H1 (cell line): ENCODE results near the gene SMARCD2. TPM values are rescaled to one million over a fixed set of nuclear protein-coding genes. Genes with fewer than 3 reads are reported as not detected.

ENCODE experiments used
- NANOG ChIP-seq: IDR thresholded peaks from 2 replicates; pipeline ENCODE4 v1.6.1; 2011; ENCODE audit warnings: low read length, low read depth, mild to moderate bottlenecking, inconsistent platforms; ENCODE audit not compliant: insufficient read depth, poor library complexity, severe bottlenecking
- polyA plus RNA-seq, 7 experiments: library from polyadenylated mRNA; depleted of rRNA in 3 of 7; stranded (reverse) in 5 of 7; unstranded in 2 of 7; fragments of >200 nt in 5 of 7; fragments of 200-250 nt in 2 of 7; gene quantifications; 1 replicate in 5 of 7; 2 replicates in 1 of 7; 4 replicates in 1 of 7; pipeline versions ENCODE4 v1.2.1 to v1.2.3, GENCODE V29; 2011 to 2013; ENCODE audit warnings: missing spikeins in 2 of 7, mixed read lengths in 2 of 7
- total RNA-seq: library from RNA; stranded (reverse); fragmentation: NEBNext Ultra II Directional; extraction: Animal tissue kit (Norgen Biotek cat#: 25700); gene quantifications from 2 replicates; pipeline ENCODE4 v1.2.1, GENCODE V29; 2021

SMARCD2 gene
- total and polyA plus RNA-seq, 2 of the 8 experiments (the other 6 are each of a cell fraction or from before 2014, with no cell fraction given), result 90.0 to 92.2 TPM

DNA sequence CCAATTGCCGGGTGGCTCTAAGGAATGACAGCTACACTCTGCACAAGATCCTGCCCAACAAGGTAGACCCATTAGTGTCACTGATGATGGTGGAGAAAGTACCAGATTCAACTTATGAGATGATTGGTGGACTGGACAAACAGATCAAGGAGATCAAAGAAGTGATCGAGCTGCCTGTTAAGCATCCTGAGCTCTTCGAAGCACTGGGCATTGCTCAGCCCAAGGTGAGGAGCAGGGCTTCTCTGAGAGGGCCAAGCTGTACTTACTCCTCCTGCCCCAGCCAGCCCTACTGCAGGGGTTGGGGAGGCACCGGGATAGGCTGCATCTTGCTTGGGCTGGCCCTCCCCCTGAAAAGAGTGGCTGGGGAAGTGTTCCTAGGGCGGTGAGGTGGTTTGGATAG, 12.2 kb downstream of the SMARCD2 start (continued):
- TF ChIP-seq NANOG, result no peak
